DMS114 treated with DMSO at 0.1 percent for 48 hours (cell line): ENCODE data around the gene HS6ST1.
"Not testable (repeated sequence)": the region's sequence is repeated elsewhere in the genome, so short reads cannot be mapped to it uniquely, and the experiment has no call there.

ENCODE experiments used
- DNase-seq: peaks from one replicate; lab custom pipeline; 2025; ENCODE audit not compliant: unreplicated experiment; lab: John Stamatoyannopoulos, UW

HS6ST1 gene

DNA sequence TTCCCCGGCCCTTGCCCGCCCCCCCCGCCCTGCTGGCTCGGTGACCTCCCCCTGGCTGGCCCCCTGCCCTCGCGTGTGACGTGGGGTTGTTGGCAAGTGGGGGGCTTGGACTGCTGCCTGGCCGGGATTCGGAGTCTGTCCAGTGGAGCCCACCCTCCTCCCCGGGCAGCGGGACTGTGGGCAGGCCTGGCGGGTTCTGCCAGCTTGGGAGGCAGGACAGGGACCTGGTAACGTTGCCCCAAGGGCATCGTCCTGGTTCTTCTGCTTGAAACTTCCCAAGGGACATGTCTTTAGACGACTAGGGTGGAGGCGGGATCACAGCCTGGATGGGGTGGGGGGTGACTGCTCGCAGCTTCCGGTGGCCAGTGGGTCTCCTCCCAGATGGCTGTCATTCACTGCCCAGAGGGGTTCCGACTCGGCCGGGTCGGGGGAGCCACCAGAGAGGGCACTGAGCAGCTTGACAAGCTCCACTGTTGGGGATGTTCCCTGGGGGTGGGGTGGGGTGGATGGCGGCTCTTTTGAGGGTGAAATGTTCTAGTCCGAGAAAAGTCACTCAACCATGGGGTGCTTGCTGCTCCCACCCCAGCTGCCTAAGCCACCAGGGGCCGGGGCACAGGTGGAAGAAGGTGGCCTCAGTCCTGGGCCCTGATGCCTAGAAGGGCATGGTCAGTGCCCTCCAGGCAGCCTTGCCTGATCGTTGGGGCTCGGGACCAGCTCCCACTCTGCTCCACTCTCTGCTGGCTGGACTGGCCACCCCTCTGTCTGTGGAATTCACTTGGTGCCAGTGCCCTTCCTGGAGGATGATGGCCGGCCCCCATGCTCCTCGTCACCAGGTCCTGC, 4.3 kb upstream of the HS6ST1 start:
- no peak for DNase-seq

DNA sequence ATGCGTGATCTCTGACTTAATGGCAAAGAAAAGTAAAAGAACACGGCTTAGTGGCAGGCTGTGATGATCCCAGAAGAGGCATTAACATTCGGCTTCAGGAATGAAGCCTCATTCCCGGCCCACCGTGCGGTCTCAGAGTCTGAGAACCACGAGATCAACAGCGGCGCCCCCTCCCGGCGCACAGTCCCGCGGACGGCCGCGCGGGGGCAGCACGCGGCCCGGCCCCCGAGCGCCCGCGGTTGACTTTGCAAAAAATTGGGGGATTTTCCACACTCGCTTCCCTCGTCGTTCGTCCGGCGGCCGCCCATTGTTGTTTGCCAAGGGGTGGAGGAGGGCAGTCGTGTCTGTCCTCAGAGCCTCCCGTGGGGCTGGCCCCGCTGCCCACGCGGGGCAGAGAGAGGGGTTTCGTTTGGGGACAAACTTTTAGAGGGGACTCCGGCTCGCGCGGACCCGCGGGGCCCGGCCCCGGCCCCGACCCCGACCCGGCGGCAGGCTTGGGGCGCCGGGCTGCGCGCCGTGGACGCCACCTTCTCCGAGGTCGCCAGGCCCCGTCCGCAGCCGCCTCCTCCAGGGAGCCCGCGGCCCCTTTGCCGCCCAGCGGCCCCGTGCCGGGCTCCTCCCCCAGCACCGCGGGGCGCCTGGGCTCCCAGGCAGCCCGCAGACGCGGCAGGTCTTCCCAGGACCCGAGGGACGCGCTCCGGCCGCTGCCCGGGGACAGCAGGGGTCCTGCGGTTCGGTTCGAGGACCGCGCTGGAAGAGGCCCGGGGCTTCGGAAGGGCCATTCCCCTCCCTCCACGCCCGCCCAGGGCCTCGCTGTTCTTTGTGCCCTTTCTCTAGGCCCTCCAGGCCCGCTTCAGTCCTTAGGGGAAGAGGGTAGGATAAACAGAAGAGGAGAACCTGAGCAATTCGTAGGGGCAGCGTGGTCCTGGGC, 3.4 kb upstream of the HS6ST1 start:
- DNase-seq, result peak; percentile 13

DNA sequence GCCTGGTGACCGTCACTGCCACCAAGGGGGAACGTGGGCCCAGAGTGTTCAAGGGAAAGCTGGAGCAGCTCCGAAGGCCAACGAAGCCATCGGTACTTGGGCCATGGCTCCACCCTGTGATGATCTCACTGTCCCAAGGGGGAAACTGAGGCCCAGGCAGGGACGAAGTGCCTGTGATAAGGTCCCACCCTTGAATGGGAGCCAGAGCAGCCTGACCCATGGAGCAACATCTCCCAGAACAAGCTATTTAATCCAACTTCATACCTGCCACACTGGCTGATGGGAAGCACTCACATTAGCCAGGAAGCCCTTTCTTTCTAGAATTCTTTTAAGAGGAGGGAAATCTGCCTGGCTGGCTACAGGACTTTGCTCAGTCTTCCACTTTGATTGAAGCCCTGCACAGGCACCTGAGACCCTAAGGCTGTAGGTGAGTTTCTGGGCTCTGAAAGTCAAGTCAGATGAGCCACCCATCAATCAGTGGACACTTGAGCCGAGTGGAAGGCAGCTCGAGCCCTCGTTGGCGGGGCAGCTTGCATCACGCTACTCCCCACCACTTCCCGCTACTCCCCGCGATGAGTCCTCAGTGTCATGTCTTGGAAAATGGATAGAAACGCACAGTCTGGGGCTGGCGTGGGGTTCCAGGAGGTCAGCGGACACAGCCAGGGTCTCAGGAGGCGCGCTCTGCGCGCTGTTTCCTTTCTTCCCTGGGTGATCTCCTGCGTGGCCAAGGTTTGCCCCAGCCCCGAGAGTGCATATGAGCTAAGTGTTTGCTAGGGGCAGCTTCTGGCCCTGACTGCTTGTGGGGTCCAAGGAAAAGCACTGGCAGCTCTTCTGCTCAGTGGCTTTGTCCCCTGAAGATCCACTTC, 2.5 kb upstream of the HS6ST1 start:
- no peak for DNase-seq

DNA sequence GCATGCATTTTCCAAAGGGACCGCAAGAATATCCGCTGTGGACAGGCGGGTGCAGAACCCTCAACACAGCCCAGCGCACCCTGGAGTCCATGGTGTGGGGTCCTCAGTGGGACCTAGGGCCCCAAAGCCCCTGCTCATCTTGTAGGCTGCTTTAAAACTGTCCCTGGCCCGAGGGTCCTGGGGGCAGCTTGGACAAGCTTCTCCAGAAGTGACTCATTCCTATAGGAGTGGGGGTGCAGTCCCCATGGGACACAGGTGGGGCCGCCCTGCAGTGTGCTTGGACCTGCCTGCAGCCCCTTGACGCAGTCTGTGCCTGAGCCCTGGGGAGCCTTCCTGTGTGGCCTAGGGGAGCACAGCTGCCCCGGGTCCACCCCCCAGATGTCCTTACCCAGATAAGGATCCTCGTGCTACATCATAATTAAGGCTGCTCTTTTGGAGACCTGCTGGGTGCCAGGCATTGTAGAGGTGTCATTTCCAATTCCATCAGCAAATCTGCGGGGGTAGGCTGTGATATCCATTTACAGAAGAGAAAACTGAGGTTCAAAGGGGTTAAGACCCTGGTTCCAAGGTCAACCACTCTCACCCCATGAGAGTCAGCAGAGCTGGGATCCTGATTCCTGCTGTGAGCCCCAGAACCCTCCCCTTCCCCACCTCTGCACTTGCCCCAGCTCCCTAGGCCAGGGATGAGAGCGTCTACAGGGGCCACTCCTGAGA, 1.7 kb upstream of the HS6ST1 start:
- no peak for DNase-seq

DNA sequence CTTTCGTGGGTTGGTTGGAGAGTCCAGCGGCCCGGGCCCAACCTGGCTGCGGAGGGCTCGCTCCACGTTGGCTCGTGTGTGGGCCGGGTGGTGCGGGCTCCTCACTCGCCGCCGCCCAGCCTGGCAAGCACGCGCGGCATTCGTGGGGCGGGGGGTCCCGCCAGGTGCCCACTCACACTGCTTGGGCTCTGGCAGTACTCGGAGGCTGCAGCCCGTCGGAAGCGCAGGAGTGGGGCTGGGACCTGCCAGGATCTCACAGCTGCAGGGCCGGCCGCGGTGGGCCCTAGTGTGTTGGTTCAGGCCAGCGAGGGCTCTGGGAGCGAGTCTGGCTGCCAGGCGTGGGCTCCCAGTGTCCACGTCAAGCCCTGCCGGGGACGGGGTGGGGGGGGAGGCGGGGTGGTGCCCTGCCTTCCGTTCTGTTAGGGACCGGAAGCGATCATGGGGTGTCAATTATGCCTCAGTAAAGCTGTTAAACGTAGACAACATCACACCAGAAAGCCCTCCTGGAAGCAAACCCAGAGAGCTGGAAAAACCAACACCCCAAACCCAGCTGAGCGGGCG, 1.0 kb upstream of the HS6ST1 start:
- DNase-seq, result no peak

DNA sequence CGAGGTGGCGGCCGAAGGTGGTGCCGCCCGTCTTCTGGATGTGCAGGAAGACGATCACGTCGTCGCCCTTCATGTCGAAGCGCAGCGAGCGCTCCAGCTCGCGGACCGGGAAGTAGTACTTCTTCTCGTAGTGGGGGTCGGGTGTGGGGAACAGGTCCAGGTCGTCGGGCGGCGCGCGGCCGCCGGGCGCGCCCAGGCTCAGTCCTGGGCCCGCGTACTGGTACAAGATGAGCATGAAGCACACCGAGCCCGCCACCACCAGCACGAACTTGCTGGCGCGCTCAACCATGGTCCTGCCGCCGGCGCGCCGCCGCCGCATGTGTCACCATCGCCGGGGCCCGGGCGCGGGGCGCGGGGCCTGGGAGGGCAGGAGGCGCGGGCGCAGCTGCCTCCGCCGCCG, 423 bp downstream of the HS6ST1 start:
- DNase-seq, result not testable (repeated sequence)

DNA sequence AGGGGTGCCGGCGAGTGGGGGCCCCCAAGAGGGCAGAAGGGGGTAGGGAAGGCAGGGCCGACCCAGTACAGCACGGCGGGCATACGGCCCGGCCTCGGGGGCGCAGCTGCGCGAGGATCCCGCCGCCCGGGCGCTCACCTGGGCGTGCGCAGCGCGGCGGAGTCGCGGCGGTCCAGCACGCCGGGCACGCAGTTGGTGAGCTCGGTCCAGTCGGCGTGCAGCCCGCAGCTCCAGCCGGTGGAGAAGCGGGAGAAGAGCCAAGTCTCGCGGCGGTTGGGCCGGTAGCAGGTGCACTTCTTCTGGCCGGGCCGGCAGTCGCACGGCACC, 806 bp downstream of the HS6ST1 start:
- DNase-seq, result not testable (repeated sequence)

DNA sequence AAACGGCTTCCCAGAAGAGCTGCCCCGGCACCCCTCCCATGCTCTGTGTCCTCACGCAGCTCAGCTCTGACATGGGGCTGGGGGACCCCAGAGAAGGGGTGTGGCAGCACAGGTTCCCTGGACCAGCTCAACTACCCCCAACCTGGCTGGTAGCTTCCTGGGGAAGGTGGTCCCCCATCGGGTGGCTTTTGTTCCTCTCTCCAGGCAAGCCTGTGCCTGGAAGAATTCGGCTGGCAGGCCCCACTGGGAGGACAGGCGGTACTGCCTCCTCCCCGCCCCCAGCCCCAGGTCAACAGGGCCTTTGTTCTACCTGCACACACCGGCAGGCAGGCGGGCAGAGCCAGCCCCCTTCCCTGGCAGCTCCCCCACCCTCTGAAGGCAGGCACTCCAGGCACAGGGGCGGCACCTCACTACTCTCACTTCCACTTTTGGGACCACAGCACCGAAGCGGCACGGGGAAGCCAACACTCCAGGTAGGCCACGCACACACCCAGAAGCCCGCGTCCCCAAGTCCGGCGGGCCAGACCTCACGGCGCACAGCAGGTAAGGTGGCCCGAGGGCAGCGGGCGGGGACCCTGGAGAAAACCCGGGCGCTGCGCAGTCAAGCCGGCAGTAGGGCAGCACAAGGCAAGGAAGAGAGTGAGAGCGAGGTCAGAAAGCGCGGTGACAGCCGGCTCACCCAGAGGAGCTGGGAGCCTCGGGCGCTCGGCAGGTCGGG, 1.3 kb downstream of the HS6ST1 start:
- DNase-seq, result no peak

DNA sequence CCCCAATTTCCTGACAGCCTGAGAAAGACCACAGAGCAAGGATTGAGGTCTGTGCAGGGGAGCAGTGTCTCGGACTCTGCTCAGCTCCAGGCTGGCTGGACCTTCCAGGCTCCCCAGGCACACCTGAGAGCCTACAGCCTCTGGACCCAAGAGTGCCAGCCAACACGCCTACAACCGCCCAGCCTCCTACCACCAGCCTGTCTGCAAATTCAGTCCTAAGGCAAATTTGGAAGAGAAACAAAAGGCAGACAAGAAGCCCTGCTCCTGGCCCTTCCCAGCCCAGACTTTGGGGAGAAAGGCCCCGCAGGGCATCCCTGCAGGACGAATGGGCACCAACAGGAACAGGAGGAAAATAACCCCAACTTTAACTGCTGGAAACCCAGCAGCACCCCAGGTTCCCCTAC, 1.9 kb downstream of the HS6ST1 start:
- no peak for DNase-seq

DNA sequence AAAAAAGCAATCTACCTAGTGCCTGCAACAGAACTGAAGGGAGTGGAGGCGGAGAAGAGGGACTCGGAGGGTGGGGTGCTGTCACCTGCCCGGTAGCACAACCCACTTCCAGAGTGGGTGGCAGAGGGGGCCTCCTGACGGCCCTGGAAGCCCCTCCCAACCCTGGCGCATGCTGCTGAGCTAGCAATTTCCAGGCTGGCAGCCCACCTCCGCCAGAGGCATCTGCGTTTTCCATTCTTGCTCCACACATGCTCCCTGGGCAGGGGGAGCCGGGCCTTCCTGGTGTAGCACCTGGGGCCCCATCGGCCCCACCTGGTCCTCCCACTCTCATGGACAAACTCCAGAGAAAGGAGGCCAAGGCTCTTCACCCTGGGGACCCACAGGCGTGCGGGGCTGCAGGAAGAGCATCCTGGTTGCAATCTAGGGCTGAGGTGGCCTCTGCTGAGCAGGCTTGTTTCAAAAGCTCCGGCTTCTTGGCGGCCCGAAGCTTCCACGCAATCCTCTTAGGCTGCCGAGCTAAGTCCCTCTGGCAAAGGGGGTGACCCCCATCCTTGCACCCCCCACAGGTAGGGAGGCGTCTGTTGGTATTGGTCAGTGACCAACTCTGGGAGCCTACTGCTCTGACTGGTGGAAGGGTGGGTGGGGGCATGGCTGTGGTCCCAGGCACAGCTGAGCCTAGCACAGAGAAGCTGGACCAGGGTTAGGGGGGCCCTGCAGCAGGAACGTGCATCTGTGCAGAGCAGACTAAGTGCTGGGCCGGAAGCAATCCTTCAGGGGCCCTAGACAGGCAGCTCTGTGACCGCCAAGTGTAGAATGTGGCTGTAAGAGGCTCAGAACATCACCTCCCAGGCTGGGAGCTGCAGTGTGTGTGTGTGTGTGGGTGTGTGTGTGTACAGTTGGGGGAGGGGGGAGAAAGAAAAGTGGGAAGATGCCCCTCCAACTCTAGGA, 2.6 kb downstream of the HS6ST1 start:
- no peak for DNase-seq

DNA sequence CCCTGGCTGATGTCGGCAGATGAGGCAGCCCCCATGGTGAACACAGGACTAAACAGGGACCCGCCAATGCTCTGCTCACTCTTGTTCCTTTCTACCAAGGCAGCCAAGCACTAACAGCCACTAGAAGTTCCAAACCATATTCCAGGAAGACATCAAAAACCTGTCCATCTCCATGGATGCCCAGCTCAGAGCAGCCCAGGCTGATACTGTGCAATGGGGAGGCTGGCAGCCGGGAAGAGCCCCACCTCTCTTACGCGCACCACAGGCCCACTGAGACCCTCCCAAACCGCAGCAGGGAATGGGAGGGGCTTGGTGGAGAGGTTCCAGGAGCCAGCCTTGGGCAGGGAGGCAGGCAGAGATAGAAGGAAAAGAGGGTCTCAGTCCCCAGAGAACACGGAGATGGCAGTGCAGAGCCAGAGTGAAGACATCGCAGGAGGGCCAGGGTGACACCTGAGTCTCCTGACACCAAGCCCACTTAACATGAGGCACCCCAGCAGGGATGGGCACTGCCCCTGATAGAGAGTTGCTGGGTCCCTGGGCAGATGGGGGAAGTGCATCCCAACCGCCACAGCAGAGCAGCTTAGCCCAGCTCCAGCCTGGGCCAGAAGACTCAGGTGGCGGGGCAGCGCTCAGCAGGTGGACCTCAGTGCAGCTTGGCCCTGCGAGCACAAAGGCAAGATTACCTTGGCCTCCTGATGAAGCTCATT, 3.4 kb downstream of the HS6ST1 start:
- DNase-seq, result no peak

DNA sequence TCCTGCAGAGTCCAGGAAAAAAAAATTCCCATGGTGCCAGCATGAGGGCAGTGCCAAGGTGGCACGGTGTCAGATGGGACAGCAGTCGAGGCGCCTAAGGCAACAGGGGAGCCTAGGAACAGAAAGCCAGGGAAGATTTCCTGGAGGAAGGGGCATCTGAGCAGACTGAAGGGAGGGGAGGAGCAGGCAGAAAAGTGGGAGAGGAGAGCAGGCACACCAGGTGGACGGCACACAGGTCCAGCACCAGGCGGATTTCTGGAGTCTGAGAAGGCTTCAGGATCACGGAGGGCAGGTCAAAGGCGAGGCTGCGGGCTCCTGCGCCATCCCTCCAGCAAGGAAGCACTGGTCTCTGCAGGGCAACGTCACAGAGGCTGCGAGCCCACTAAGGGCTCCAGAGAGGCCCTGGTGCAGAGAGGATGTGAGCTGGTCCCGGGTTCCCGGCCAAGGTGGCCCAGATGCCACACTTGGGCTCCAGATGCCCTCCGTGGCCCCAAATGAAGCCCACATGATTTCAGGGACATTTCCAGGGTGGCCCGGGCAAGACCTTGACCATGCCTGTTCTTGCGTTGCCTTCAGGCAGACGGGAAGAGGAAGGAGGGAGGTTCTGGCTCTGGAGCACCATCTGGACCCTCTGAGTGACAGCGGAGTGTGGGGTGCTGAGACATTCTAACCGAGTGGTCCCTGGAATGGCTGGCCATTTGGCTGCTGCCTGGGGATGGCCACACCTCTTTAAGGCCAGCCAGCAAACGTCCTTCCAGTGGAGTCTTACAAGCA, 4.1 kb downstream of the HS6ST1 start:
- DNase-seq, result no peak

DNA sequence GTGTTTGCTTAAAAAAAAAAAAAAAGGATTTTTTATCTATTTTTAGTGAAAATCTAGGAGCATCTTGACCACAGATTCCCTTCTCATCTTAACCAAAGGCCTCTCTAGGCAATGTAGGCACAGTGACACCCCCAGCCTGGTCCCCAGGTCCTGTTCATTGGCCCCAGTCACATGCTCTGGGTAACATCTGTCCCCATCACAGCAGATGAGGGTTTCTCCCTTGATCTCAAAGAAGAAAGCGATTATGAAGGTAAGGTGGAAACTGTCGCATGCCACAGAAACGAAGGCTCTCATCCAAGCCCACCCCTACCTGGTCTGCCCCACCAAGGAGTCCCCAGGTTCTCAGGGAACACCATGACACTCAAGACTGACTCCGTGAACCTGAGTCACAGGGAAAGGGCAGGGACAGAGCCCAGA, 4.7 kb downstream of the HS6ST1 start:
- DNase-seq, result no peak

DNA sequence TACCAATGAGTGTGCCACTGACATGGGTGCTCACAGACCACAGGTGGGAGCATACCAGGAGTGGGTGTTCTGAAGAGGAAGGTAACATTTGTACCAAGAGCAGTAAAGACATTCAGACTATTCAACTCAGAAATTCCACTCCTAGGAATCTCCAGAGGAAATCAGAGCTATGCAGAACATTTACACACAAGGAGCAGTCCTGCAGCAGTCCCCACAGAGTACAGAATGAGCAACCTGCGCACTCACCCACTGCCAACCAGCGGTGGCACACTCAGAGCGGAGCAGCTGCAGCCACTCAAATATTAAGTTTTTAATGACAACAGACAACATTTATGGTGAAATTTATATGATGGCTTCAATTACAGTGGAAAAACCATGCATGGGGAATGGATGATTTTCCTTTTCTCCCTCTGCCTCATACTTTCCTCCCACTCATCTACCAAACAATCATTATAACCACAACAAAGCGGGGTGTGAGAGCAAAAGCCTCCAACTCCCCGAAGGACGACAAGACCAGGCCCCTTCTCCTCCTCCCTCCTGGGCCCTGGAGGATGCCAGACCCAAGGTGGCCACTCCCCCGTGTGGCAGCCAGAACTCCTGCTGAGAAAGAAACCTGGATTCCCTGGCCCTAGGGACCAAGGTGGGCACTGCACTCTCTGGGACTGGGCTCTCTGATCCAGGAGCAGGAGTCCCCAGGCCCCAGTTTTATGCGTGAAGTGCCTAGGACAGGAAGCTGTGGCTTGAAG, 5.4 kb downstream of the HS6ST1 start:
- peak; percentile 1 for DNase-seq

DNA sequence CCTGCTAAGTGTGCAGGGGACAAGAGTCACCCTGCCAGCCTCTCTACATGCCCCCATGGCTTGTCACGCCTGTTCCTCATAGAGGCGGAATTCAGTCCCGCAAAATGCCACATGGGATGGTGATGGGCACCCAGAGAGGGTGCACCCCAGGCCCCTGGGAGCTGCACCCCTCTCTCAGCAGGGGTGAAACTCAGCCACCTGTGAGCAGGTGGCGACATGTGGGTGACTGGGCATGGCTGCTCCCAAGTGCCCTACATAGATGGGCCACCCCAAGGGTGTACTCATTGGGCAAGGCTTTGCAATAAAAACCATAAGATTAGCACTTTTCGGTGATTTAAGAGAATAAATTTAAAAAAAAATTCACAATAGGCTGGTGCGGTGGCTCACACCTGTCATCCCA, 6.3 kb downstream of the HS6ST1 start:
- DNase-seq, result no peak

DNA sequence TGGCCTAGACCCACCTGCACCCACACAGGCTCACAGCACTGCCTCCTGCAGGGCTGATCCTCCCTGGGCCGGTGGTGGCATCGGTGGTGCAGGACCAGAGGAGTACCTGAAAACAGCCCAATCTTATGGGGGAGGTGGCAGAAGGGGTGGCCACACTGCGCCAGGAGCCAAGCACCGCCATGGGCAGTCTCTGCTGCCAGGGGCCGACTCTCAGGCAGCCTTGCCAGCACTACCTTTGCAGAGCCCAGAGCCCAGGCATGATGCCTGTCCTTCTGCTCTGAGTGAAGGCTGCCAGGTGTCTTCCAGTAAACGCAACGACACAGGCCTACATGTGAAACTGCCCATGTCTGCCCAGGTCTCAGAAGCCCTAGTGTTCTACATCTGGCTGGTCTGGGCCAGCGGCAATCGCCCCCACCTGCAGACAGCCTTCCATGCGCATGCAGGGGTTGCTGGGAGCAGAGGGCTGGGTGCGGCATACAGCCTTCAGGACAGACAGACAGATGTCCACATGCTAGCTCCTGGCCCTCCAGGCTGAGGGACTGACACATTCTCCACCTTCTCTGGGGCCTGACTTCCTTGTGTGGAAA, 6.8 kb downstream of the HS6ST1 start:
- DNase-seq, result no peak
